ENCODE results near the gene TAF5L.

DNA sequence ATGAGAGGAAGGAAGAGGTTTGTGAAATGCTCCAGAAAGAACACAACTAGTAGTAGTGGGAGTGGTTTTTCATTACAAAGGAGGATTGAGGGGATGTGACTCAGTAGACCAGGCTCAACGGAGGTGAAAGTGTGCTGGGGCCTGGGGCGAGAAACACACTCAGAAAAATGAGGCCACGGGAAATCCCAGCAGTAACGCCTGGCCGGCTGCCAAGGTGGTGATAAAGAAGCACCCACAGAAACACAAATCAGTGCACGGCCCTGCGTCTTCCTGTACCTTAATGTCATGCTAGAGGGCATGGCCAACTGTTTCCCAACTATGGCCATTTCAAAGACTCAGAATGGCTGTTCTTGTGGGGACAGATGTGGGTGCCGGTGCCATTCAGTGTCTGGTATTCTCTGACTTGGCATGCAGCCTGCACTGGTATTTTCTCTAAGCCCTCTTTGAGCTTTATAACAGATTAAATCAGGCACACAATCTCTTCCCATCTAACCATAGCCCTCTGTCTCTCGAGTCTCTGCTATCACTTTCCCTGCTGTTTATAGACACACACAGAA lies 38.3 kb upstream of the TAF5L start:
- TF ChIP-seq POLR2AphosphoS5 (IDR thresholded peaks at IDR 0.05): no peak
- TF ChIP-seq, protein P1, sequence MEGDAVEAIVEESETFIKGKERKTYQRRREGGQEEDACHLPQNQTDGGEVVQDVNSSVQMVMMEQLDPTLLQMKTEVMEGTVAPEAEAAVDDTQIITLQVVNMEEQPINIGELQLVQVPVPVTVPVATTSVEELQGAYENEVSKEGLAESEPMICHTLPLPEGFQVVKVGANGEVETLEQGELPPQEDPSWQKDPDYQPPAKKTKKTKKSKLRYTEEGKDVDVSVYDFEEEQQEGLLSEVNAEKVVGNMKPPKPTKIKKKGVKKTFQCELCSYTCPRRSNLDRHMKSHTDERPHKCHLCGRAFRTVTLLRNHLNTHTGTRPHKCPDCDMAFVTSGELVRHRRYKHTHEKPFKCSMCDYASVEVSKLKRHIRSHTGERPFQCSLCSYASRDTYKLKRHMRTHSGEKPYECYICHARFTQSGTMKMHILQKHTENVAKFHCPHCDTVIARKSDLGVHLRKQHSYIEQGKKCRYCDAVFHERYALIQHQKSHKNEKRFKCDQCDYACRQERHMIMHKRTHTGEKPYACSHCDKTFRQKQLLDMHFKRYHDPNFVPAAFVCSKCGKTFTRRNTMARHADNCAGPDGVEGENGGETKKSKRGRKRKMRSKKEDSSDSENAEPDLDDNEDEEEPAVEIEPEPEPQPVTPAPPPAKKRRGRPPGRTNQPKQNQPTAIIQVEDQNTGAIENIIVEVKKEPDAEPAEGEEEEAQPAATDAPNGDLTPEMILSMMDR (IDR thresholded peaks at IDR 0.05): no peak
- no peak for TF ChIP-seq EP300 (IDR thresholded peaks at IDR 0.05)
- TF ChIP-seq POLR2A (IDR thresholded peaks at IDR 0.05): no peak
